GM20000 (cell line): ENCODE data around the gene AFG1L.

ENCODE experiments used
- DNase-seq: peaks from one replicate; pipeline ENCODE4 v3.0.0; 2012; ENCODE audit warnings: low spot score
- TF ChIP-seq, protein P1 (sequence below): IDR thresholded peaks from 2 replicates; pipeline ENCODE4 v1.5.1; 2012; ENCODE audit warnings: mild to moderate bottlenecking, control low read depth; ENCODE audit errors: extremely low read depth, missing control alignments

AFG1L gene

DNA sequence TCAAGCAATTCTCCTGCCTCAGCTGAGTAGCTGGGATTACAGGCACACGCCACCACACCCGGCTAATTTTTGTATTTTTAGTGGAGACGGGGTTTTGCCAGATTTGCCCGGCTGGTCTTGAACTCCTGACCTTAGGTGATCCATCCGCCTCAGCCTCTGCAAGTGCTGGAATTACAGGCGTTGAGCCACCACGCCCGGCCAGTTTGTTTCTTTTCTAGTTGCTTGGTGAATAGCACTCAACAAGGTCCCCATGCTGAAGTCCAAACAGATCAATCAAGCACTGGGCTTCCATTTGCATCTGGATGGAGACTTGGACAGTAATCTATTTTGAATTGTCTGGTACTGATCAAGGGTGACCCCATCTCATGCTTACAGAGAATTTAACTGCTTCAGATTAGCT lies 157.0 kb downstream of the AFG1L start:
- TF ChIP-seq, protein P1, sequence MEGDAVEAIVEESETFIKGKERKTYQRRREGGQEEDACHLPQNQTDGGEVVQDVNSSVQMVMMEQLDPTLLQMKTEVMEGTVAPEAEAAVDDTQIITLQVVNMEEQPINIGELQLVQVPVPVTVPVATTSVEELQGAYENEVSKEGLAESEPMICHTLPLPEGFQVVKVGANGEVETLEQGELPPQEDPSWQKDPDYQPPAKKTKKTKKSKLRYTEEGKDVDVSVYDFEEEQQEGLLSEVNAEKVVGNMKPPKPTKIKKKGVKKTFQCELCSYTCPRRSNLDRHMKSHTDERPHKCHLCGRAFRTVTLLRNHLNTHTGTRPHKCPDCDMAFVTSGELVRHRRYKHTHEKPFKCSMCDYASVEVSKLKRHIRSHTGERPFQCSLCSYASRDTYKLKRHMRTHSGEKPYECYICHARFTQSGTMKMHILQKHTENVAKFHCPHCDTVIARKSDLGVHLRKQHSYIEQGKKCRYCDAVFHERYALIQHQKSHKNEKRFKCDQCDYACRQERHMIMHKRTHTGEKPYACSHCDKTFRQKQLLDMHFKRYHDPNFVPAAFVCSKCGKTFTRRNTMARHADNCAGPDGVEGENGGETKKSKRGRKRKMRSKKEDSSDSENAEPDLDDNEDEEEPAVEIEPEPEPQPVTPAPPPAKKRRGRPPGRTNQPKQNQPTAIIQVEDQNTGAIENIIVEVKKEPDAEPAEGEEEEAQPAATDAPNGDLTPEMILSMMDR: no peak
- DNase-seq: no peak

DNA sequence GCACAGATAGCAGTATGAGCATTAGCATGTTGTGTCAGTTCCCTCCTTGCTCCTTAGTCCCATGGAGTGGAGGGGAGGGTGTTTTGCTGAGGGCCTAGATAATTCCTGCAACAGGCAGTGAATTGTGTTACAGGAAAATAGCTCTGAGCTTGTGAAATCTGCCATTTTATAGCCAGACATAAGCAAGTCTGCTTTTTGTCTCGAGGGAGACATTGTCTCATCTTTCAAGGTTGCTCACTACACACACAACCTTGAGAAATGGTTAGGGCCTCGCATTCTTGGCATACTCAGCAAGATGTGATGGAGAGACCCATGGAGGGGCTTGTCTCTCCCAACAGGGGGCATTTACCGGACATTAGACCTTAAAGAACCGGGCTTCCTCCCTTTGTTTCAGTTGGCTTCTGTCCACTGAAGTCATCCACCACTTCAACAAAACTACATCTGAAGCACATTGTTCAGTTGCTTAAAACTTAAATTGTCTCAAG lies 157.9 kb downstream of the AFG1L start:
- no peak for DNase-seq

DNA sequence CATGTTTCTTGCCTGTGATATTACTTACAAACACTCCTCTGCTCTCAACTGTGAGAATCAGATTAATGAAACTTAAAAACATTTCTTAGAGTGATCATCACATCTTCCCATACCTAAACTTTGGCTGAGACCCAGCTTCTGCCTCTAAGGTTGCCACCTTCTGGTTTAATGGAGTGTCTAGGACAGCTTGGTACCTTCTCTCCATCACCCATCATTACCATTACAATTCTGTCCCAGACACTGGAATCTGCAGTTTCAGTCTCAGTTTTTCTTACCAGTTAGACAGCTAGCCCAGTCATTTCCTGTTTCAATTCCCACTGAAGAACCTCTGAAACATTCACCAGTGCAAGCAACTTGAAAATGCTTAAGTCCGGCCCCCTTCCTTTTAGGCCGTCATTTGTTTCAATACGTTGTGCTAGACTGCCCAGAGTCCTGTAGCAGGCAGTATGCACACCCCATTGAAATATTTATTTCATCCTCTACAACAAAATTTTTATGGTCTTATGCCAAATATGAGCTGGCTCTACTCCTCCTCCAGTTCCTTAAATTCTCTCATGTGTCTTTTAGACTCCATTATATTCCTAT lies 158.8 kb downstream of the AFG1L start:
- no peak for DNase-seq
- TF ChIP-seq, protein P1: no peak

More for the DNA sequence above, 157.9 kb downstream of the AFG1L start:
- TF ChIP-seq, protein P1: no peak

DNA sequence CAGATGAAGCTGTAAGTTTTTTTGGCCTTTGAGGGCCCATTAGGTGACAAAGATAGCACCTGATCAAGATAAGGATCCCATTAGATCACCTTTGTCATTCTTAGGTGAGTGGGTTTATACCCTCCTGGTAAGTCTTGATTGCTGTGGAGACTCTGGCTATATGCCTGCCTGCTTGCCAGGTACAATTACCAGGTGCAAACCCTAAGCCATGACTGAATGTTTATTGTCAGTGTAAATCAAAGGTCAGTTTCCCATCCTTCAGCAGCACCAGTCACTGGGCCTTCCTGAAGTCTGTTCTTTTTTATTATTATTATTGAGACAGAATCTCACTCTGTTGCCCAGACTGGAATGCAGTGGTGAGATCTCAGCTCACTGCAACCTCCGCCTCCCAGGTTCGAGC lies 159.5 kb downstream of the AFG1L start:
- DNase-seq: no peak

DNA sequence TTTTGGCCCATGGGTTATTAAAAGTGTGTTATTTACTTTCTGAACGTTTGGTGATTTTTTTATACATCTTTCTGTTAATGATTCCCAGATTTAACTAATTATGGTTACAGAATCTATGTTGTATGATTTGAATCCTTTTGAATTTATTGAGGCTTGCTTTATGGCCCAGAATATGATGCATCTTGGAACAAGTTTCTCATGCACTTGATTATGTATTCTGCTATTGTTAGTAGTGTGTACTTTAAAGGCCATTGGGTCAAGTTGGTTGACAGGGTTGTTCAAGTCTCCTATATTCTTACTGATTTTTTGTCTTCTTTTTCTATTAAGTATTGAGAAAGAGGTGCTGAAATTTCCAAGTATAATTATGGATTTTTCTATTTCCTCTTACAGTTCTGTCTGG lies 160.8 kb downstream of the AFG1L start:
- TF ChIP-seq, protein P1: no peak
- no peak for DNase-seq

More for the DNA sequence above, 159.5 kb downstream of the AFG1L start:
- TF ChIP-seq, protein P1: no peak

DNA sequence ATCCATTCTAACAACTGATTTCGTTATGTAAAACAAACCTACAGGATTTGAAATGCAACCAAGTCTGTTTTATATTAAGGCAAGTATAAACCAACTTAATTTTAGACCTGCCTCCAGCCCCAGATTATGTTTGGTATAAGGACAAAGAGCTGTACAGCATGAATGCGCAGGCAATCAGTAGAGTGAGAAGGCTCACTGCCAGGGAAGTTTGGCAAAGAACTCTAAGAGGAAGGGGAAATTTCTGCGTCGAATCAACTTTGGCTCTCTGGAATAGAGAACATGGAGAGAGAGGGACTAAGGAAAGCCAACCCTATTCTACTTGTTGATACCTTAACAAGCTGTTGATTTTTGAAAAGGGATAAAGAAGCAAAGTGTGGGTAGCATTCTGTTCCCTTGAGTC lies 168.9 kb downstream of the AFG1L start:
- TF ChIP-seq, protein P1: no peak
- DNase-seq: no peak

DNA sequence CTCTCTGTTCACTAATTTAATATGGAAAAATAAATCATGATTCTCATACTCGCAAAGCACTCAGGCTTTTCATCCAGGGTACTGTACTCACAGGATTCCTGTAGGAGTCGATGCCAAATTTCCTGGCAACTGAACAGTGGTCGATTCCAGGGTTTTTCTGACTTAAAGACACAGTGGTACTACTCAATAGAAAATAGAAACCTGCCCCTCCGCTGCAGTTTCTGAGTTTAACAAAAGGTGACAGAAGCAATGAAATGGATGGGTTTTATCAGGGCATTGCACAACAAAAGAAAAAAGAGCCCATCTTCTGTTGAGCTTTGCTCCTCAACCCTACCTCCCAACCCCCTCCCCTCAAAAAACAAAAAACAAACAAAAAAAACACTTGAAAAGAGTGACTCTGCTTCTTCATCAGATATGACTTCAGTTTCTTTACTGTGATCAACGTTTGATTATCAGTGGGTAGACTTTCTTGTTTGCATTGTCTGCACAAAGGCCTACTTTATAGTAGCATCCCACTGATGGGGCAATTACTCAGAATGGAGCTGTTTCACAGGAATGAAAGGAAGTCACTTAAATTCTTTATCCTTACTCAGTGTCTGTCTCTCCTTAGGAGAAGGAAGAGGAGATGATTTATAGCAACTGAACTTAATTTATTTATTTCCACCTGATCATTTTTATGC lies 169.7 kb downstream of the AFG1L start:
- DNase-seq: no peak
- TF ChIP-seq, protein P1: no peak
